Natural killer cell (primary cell): ENCODE results near the gene OSBPL3. TPM values are rescaled to one million over a fixed set of nuclear protein-coding genes. Genes with fewer than 3 reads are reported as not detected.

Source experiments
- ATAC-seq, 3 donors: fragments of 150-1000 bp in 2 of 3; fragments of 200-7000 bp in 1 of 3; cut with Tn5 transposase; 1 replicate in 1 of 3; 2 replicates in 2 of 3; pipeline ENCODE4 v1.10.0; 2021; ENCODE audit warnings: mild to moderate bottlenecking in 2 of 3, moderate library complexity in 2 of 3
- DNase-seq, 2 donors: peaks; one replicate each; pipeline versions ENCODE4 v3.0.0 to v3.0.0-alpha.2; 2013 to 2021; ENCODE audit warnings: mixed read lengths in 1 of 2
- H3K27ac ChIP-seq: one replicate; pipeline ENCODE4 v1.5.1; 2013; ENCODE audit warnings: mild to moderate bottlenecking, low read length
- H3K27me3 ChIP-seq: one replicate; pipeline ENCODE4 v1.6.1; 2013; ENCODE audit warnings: low read length; ENCODE audit not compliant: control insufficient read depth, insufficient read depth
- H3K36me3 ChIP-seq: one replicate; pipeline ENCODE4 v1.6.1; 2013; ENCODE audit warnings: low read length; ENCODE audit not compliant: control insufficient read depth, insufficient read depth
- H3K4me1 ChIP-seq: one replicate; pipeline ENCODE4 v1.6.1; 2013; ENCODE audit warnings: low read length; ENCODE audit not compliant: control insufficient read depth, insufficient read depth
- H3K4me3 ChIP-seq: one replicate; pipeline ENCODE4 v1.5.1; 2013; ENCODE audit warnings: low read length
- H3K9me3 ChIP-seq: one replicate; pipeline ENCODE4 v1.6.1; 2013; ENCODE audit warnings: low read length; ENCODE audit not compliant: control insufficient read depth, insufficient read depth
- H3K27ac Mint-ChIP-seq, 2 donors: one replicate each; pipeline ENCODE4 v1.8.0; 2022; ENCODE audit warnings: mild to moderate bottlenecking in 2 of 2, mixed read lengths in 2 of 2, moderate library complexity in 1 of 2
- H3K27me3 Mint-ChIP-seq, 2 donors: one replicate each; pipeline ENCODE4 v1.8.0; 2022; ENCODE audit warnings: low read depth in 2 of 2, mixed read lengths in 2 of 2
- H3K36me3 Mint-ChIP-seq: one replicate; pipeline ENCODE4 v1.8.0; 2022; ENCODE audit warnings: mixed read lengths
- H3K4me1 Mint-ChIP-seq, 2 donors: one replicate each; pipeline ENCODE4 v1.8.0; 2022; ENCODE audit warnings: mixed read lengths in 2 of 2
- H3K4me3 Mint-ChIP-seq: one replicate; pipeline ENCODE4 v1.8.0; 2022; ENCODE audit warnings: mild to moderate bottlenecking, moderate library complexity, mixed read lengths
- H3K9me3 Mint-ChIP-seq, 2 donors: one replicate each; pipeline ENCODE4 v1.8.0; 2022; ENCODE audit warnings: mixed read lengths in 2 of 2
- WGBS: methylation state at CpG from one replicate; pipeline ENCODE4 v1.1.7; 2013; ENCODE audit warnings: missing lambda C conversion rate; ENCODE audit not compliant: insufficient coverage; 5-methylcytosine and 5-hydroxymethylcytosine counted together
- intact Hi-C: fragments of 100-400 bp; cut with micrococcal nuclease; formaldehyde crosslinking; loops from one replicate; pipeline ENCODE4 v1.14.2; 2022
- total RNA-seq, 4 donors: library from RNA; stranded (reverse); fragments of 120-200 nt in 1 of 4; gene quantifications; one replicate each; pipeline versions ENCODE4 v1.2.3 to v1.2.4, GENCODE V29; 2013 to 2022
- TF ChIP-seq, protein P1 (sequence below): fragments of 200-600 bp; IDR thresholded peaks from one replicate; pipeline ENCODE4 v1.8.0; 2022; ENCODE audit warnings: antibody characterized with exemption

The OSBPL3 gene
- total RNA-seq, 3 donors from 2014 or later (not counting 1 experiment from before 2014, with no cell fraction given) = 50.7 to 99.1 (median 65.1) TPM

GRCh38 chr7:24773646-24774045 lies 206.3 kb downstream of the OSBPL3 start:
- H3K27me3 ChIP-seq = no peaks in the 10 kb centered on the region
- H3K27me3 Mint-ChIP-seq = peaks cover 0 to 4% of the 10 kb centered on the region in 2 donors
- TF ChIP-seq, protein P1, sequence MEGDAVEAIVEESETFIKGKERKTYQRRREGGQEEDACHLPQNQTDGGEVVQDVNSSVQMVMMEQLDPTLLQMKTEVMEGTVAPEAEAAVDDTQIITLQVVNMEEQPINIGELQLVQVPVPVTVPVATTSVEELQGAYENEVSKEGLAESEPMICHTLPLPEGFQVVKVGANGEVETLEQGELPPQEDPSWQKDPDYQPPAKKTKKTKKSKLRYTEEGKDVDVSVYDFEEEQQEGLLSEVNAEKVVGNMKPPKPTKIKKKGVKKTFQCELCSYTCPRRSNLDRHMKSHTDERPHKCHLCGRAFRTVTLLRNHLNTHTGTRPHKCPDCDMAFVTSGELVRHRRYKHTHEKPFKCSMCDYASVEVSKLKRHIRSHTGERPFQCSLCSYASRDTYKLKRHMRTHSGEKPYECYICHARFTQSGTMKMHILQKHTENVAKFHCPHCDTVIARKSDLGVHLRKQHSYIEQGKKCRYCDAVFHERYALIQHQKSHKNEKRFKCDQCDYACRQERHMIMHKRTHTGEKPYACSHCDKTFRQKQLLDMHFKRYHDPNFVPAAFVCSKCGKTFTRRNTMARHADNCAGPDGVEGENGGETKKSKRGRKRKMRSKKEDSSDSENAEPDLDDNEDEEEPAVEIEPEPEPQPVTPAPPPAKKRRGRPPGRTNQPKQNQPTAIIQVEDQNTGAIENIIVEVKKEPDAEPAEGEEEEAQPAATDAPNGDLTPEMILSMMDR = no peak
- no peak for DNase-seq
- no peaks in the 10 kb centered on the region for H3K36me3 Mint-ChIP-seq
- no peaks in the 10 kb centered on the region for H3K9me3 ChIP-seq
- no peak overlapping the region for H3K27ac ChIP-seq
- intact Hi-C loops = no loop called here
- no peak overlapping the region for H3K4me3 Mint-ChIP-seq
- no peaks in the 10 kb centered on the region for H3K36me3 ChIP-seq
- no peak for ATAC-seq
- no peaks in the 10 kb centered on the region for H3K4me1 ChIP-seq
- H3K27ac Mint-ChIP-seq = no peak overlapping the region
- no peak overlapping the region for H3K4me3 ChIP-seq
- H3K9me3 Mint-ChIP-seq = peaks cover 0 to 3% of the 10 kb centered on the region in 2 donors
- H3K4me1 Mint-ChIP-seq = peaks cover 0 to 4% of the 10 kb centered on the region in 2 donors

GRCh38 chr7:24769851-24770250 lies 210.1 kb downstream of the OSBPL3 start:
- peaks cover 0 to 3% of the 10 kb centered on the region in 2 donors for H3K9me3 Mint-ChIP-seq
- TF ChIP-seq, protein P1 = no peak
- no peaks in the 10 kb centered on the region for H3K36me3 Mint-ChIP-seq
- 100% methylated on average over 1 of the region's 2 CpGs for WGBS
- no peaks in the 10 kb centered on the region for H3K27me3 ChIP-seq
- no peak overlapping the region for H3K27ac Mint-ChIP-seq
- no peak overlapping the region for H3K4me3 Mint-ChIP-seq
- no peaks in the 10 kb centered on the region for H3K36me3 ChIP-seq
- H3K4me1 Mint-ChIP-seq = peaks cover 0 to 4% of the 10 kb centered on the region in 2 donors
- intact Hi-C loops = no loop called here
- ATAC-seq (no peak), DNase-seq (no peak)
- no peak overlapping the region for H3K4me3 ChIP-seq
- no peaks in the 10 kb centered on the region for H3K4me1 ChIP-seq
- no peaks in the 10 kb centered on the region for H3K9me3 ChIP-seq
- peaks cover 11 to 15% of the 10 kb centered on the region in 2 donors for H3K27me3 Mint-ChIP-seq
- H3K27ac ChIP-seq = no peak overlapping the region

- H3K4me3 Mint-ChIP-seq = no peak overlapping the region
- H3K36me3 Mint-ChIP-seq = no peaks in the 10 kb centered on the region
- TF ChIP-seq, protein P1 = no peak
- no peak for DNase-seq
- H3K4me1 Mint-ChIP-seq = peaks cover 0 to 4% of the 10 kb centered on the region in 2 donors
- Histone ChIP-seq H3K27me3 (no peaks in the 10 kb centered on the region), H3K27ac (no peak overlapping the region), H3K4me1 (no peaks in the 10 kb centered on the region), H3K36me3 (no peaks in the 10 kb centered on the region), H3K9me3 (no peaks in the 10 kb centered on the region), H3K4me3 (no peak overlapping the region)
- H3K9me3 Mint-ChIP-seq = peaks cover 0 to 3% of the 10 kb centered on the region in 2 donors
- intact Hi-C loops = no loop called here
- ATAC-seq = no peak
- WGBS = 83% methylated on average over 8 of the region's 9 CpGs
- H3K27me3 Mint-ChIP-seq = peaks cover 15 to 18% of the 10 kb centered on the region in 2 donors
- H3K27ac Mint-ChIP-seq = no peak overlapping the region
Observed at GRCh38 chr7:24769014-24769830, 210.8 kb downstream of the OSBPL3 start.
